ENCODE results near the gene C17orf78. TPM values are rescaled to one million over a fixed set of nuclear protein-coding genes. Genes with fewer than 3 reads are reported as not detected.

C17orf78 gene
- total and polyA plus RNA-seq, 12 donors = not detected

DNA sequence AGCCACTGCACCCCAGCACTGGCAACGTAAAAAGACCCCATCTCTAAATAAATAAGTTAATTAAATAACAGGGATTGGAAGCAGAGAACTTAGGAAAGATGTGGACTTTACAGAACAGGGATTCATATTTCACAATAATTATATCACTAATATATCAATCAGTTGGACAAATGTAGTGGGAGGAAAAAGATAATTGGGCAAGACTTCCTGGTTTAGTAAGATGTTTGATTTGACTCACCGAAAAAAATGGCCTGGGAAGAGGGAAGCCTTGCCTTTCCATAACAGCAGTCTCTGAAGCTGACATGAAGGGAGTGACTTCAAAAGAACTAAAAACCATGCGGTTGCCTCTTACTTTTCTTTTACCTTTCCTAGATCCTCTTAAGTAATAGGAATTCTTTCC lies 15.2 kb upstream of the C17orf78 start:
- 69 to 78% (median 74%) methylated on average over 3 of the region's 3 CpGs for WGBS, 4 donors
- Histone ChIP-seq H3K9me3 (replicated peaks in 1 of 3) (no peaks in the 10 kb centered on the region), H3K4me3 (no peak overlapping the region), H3K36me3 (replicated peaks in 1 of 2) (no peaks in the 10 kb centered on the region), H3K27ac (peak overlapping the region in 1 of 5 donors; percentile 90), H3K27me3 (no peaks in the 10 kb centered on the region), H3K4me1 (replicated peaks in 1 of 2) (peaks cover 9 to 14% of the 10 kb centered on the region in 2 donors)
- intact Hi-C loops (cut with DNase I) = no loop called here
- TF ChIP-seq, protein P1, sequence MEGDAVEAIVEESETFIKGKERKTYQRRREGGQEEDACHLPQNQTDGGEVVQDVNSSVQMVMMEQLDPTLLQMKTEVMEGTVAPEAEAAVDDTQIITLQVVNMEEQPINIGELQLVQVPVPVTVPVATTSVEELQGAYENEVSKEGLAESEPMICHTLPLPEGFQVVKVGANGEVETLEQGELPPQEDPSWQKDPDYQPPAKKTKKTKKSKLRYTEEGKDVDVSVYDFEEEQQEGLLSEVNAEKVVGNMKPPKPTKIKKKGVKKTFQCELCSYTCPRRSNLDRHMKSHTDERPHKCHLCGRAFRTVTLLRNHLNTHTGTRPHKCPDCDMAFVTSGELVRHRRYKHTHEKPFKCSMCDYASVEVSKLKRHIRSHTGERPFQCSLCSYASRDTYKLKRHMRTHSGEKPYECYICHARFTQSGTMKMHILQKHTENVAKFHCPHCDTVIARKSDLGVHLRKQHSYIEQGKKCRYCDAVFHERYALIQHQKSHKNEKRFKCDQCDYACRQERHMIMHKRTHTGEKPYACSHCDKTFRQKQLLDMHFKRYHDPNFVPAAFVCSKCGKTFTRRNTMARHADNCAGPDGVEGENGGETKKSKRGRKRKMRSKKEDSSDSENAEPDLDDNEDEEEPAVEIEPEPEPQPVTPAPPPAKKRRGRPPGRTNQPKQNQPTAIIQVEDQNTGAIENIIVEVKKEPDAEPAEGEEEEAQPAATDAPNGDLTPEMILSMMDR (IDR thresholded peaks at IDR 0.05) = no peak
- TF ChIP-seq POLR2A (IDR thresholded peaks at IDR 0.05) = no peak
- no peak for DNase-seq

DNA sequence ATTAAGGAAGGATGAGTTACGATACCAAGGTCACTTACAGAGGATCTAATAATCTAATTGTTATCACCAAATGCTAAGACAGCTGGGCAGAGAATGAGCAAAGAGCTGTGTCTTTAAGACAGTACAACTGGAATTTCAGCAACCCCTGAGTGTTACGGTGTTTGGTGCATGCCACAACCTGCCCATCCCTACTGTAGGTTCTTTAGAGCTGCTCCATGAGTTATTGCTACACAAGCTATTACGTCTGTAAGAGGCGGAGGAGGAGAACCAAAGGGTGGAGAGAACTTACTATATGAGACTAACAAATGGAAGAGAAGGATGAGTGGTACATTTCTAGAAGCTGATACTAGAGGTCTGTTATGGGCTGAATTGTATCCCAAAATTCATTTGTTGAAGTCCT lies 14.2 kb upstream of the C17orf78 start:
- Histone ChIP-seq H3K36me3 (replicated peaks in 1 of 2) (no peaks in the 10 kb centered on the region), H3K9me3 (replicated peaks in 1 of 3) (no peaks in the 10 kb centered on the region), H3K4me3 (no peak overlapping the region), H3K27me3 (no peaks in the 10 kb centered on the region), H3K4me1 (replicated peaks in 1 of 2) (peaks cover 9 to 14% of the 10 kb centered on the region in 2 donors), H3K27ac (no peak overlapping the region)
- TF ChIP-seq POLR2A (IDR thresholded peaks at IDR 0.05) = no peak
- TF ChIP-seq, protein P1 (IDR thresholded peaks at IDR 0.05) = no peak
- no peak for DNase-seq
- WGBS, 4 donors = 72 to 79% (median 73%) methylated on average over 4 of the region's 4 CpGs
- intact Hi-C loops (cut with DNase I) = no loop called here

DNA sequence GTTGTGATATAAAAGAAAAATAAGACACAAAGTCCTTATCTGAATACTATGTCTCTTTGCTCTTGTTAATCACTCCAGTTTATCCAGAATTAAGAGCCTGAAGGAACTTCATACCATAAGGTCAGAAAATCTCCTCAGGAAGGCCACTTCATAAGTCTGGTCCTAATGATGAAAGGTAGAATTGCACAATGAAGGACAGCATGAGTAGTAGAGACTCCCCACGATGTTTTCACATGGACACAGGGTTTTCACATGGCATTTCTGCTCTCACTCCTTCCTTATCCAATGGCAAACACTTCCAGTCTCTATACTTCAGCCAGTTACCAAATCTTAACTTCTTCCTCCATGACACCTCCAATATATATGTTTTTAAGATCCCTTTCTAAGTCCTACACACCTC lies 10.2 kb upstream of the C17orf78 start:
- TF ChIP-seq POLR2A (IDR thresholded peaks at IDR 0.05) = no peak
- TF ChIP-seq, protein P1 (IDR thresholded peaks at IDR 0.05) = no peak
- no peak overlapping the region for H3K27ac ChIP-seq
- peaks cover 0 to under 1% of the 10 kb centered on the region in 2 donors for H3K4me1 ChIP-seq (replicated peaks in 1 of 2)
- no peak overlapping the region for H3K4me3 ChIP-seq
- intact Hi-C loops (cut with DNase I) = no loop called here
- no peaks in the 10 kb centered on the region for H3K36me3 ChIP-seq (replicated peaks in 1 of 2)
- no peak for DNase-seq
- no peaks in the 10 kb centered on the region for H3K9me3 ChIP-seq (replicated peaks in 1 of 3)
- H3K27me3 ChIP-seq = no peaks in the 10 kb centered on the region
- 44 to 67% (median 52%) methylated on average over 1 of the region's 1 CpG for WGBS, 4 donors

DNA sequence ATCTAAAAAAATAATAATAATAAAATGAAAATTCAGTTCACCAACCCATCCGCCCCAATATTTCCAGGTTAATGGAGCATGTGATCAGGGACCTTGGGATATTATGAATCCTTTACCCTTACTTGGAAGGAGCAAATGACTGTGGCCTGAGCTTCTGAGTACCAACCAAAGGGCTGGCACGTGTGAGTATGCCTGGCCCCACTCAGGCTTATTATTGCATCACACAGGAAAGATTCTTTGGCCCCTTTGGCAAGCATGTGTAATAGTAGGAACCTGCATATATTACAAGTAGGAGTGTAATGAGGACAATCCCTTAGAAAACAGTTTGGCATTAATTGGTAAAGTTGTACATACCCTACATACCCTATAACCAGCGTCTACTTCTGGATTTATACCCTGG lies 7.2 kb upstream of the C17orf78 start:
- WGBS, 4 donors = 77 to 82% (median 78%) methylated on average over 3 of the region's 3 CpGs
- no peak overlapping the region for H3K27ac ChIP-seq
- DNase-seq = no peak
- no peaks in the 10 kb centered on the region for H3K27me3 ChIP-seq
- H3K9me3 ChIP-seq (replicated peaks in 1 of 3) = no peaks in the 10 kb centered on the region
- H3K4me3 ChIP-seq = no peak overlapping the region
- H3K36me3 ChIP-seq (replicated peaks in 1 of 2) = no peaks in the 10 kb centered on the region
- TF ChIP-seq, protein P1 (IDR thresholded peaks at IDR 0.05) = no peak
- TF ChIP-seq POLR2A (IDR thresholded peaks at IDR 0.05) = no peak
- intact Hi-C loops (cut with DNase I) = no loop called here
- no peaks in the 10 kb centered on the region for H3K4me1 ChIP-seq (replicated peaks in 1 of 2)
